ENCODE measurements around the gene FNDC11. TPM values are rescaled to one million over a fixed set of nuclear protein-coding genes. Genes with fewer than 3 reads are reported as not detected.
A peak's percentile ranks its signal among the peaks of the same experiment; 100 is the strongest.
"Not testable (repeated sequence)": the region's sequence is repeated elsewhere in the genome, so short reads cannot be mapped to it uniquely, and the experiment has no call there.

FNDC11 gene
- total RNA-seq, 4 donors from 2014 or later, result 0.12 to 0.39 TPM; not detected in 2

- no peak overlapping the region for H3K4me3 ChIP-seq (ENCODE audit: low read depth, poor library complexity, severe bottlenecking)
- 67 to 86% methylated on average over 9 to 33 of the region's 46 CpGs for WGBS, 2 donors
- TF ChIP-seq CTCF (IDR thresholded peaks at IDR 0.05) (no peak), POLR2A (IDR thresholded peaks at IDR 0.05) (no peak)
- DNase-seq (ENCODE audit: low spot score in 2 of 2), result no peak
- intact Hi-C loops (cut with DNase I; ENCODE audit: low total_unique reads), result no loop called here
Measured at GRCh38 chr20:63568986-63569949, 15.3 kb downstream of the FNDC11 start.

GRCh38 chr20:63570281-63571086, 16.5 kb downstream of the FNDC11 start:
- TF ChIP-seq CTCF (IDR thresholded peaks at IDR 0.05) (no peak), POLR2A (IDR thresholded peaks at IDR 0.05) (no peak)
- no peak for DNase-seq (ENCODE audit: low spot score in 2 of 2)
- H3K4me3 ChIP-seq (ENCODE audit: low read depth, poor library complexity, severe bottlenecking), result no peak overlapping the region
- intact Hi-C loops (cut with DNase I; ENCODE audit: low total_unique reads), result no loop called here
- WGBS, 2 donors, result 95% methylated on average over 24 to 27 of the region's 28 CpGs

- WGBS, 2 donors, result 73 to 87% methylated on average over 4 to 10 of the region's 11 CpGs
- H3K4me3 ChIP-seq (ENCODE audit: low read depth, poor library complexity, severe bottlenecking); intact Hi-C loops (cut with DNase I; ENCODE audit: low total_unique reads); DNase-seq (ENCODE audit: low spot score in 2 of 2): not testable (repeated sequence)
Measured at GRCh38 chr20:63571087-63571478, 17.1 kb downstream of the FNDC11 start.

- H3K4me3 ChIP-seq (ENCODE audit: low read depth, poor library complexity, severe bottlenecking), result no peak overlapping the region
- intact Hi-C loops (cut with DNase I; ENCODE audit: low total_unique reads), result no loop called here
- 94 to 96% methylated on average over 31 to 34 of the region's 48 CpGs for WGBS, 2 donors
- no peak for DNase-seq (ENCODE audit: low spot score in 2 of 2)
- TF ChIP-seq POLR2A (IDR thresholded peaks at IDR 0.05) (no peak), CTCF (IDR thresholded peaks at IDR 0.05) (no peak)
Measured at GRCh38 chr20:63572071-63572787, 18.3 kb downstream of the FNDC11 start.

- no peak for DNase-seq (ENCODE audit: low spot score in 2 of 2)
- peak overlapping the region; percentile 41 for H3K4me3 ChIP-seq (ENCODE audit: low read depth, poor library complexity, severe bottlenecking)
- intact Hi-C loops (cut with DNase I; ENCODE audit: low total_unique reads), result no loop called here
- WGBS, 2 donors, result 84 to 88% methylated on average over 27 to 33 of the region's 34 CpGs
- TF ChIP-seq CTCF (IDR thresholded peaks at IDR 0.05) (no peak), POLR2A (IDR thresholded peaks at IDR 0.05) (no peak)
Measured at GRCh38 chr20:63572788-63573646, 19.1 kb downstream of the FNDC11 start.
